SH-SY5Y (cell line): ENCODE results near the gene NEK7.

Experiments used
- GATA2 ChIP-seq: IDR thresholded peaks from 2 replicates; pipeline ENCODE4 v1.6.1; 2011; ENCODE audit warnings: mild to moderate bottlenecking, low read depth, low read length
- GATA3 ChIP-seq: IDR thresholded peaks from 2 replicates; pipeline ENCODE4 v1.6.1; 2011; ENCODE audit warnings: low read depth, mild to moderate bottlenecking, low read length, moderate library complexity

GRCh38 chr1:198169672-198170071 is 12.9 kb downstream of the NEK7 start:
- TF ChIP-seq GATA2 (no peak), GATA3 (no peak)
